ENCODE measurements around the gene ERMARD. TPM values are rescaled to one million over a fixed set of nuclear protein-coding genes. Genes with fewer than 3 reads are reported as not detected.

The ERMARD gene
- total RNA-seq, 1 experiment from 2014 or later = 13.6 TPM

DNA sequence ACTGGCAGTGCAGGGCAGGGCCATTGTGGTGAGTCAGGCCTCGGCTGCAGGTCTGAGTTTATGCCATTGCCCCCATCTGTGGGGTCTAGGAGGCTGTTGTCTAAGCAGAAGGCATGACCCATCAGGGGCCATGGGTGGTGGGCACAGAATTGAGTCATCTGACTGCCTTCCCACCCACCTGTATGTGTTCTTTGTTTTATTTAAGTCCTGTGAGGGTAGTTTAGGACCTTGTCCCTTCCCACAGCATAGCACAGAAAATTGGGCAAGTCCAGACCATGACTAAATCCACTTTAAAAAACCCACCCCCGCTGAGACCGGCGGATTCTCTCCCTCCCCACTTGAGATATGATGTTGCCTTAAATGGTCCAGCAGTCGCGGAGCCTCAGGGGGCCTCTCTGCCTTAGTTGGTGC is 40.3 kb downstream of the ERMARD start:
- peaks cover 20 to 23% of the 10 kb centered on the region in 2 experiments for H3K4me1 Mint-ChIP-seq
- H2BK20ac ChIP-seq (ENCODE audit: low read depth, low read length, poor library complexity, severe bottlenecking) = no peak overlapping the region
- H3K27me3 Mint-ChIP-seq (ENCODE audit: low read depth) = peaks cover 45% of the 10 kb centered on the region

More for the DNA sequence above, 40.3 kb downstream of the ERMARD start:
- H3K79me2 ChIP-seq (ENCODE audit: insufficient read depth, low read length) = no peaks in the 10 kb centered on the region
- no peak overlapping the region for H3K56ac ChIP-seq (ENCODE audit: insufficient read length, low read depth, low read length)
- H2BK120ac ChIP-seq (ENCODE audit: low read depth, low read length, poor library complexity, severe bottlenecking) = no peak overlapping the region
- no CpG with 5 or more reads among the region's 6 CpGs for whole genome bisulfite sequencing (ENCODE audit: extremely low coverage, insufficient read length, low lambda C conversion rate)
- no peak overlapping the region for H3K9ac ChIP-seq (ENCODE audit: extremely low read depth, insufficient read length, low read length)
- H4K8ac ChIP-seq (replicated peaks; ENCODE audit: insufficient read length, low read depth, low read length) = no peak overlapping the region
- Mint-ChIP-seq H3K4me3 (no peak overlapping the region), H3K9me3 (no peaks in the 10 kb centered on the region), H3K36me3 (ENCODE audit: insufficient read depth in 1 of 3, low read depth in 3 of 3) (no peaks in the 10 kb centered on the region), H3K27ac (no peak overlapping the region)
- no peak overlapping the region for H3T11ph ChIP-seq (ENCODE audit: low read length)
- peaks cover 4% of the 10 kb centered on the region for H3K23me2 ChIP-seq (ENCODE audit: insufficient read length, low read depth, low read length, poor library complexity, severe bottlenecking)
- H2BK15ac ChIP-seq (ENCODE audit: low read depth, low read length) = no peak overlapping the region
- H4K91ac ChIP-seq (ENCODE audit: insufficient read length, low read depth, low read length) = no peak overlapping the region
- no peak overlapping the region for H3K4ac ChIP-seq (ENCODE audit: low read depth, low read length)
- H2BK12ac ChIP-seq (ENCODE audit: insufficient read length, low read depth, low read length) = no peak overlapping the region
- peak; percentile 8 for DNase-seq
- no peaks in the 10 kb centered on the region for H3K9me3 ChIP-seq (ENCODE audit: control insufficient read depth, low read depth, low read length)
- H3K4me1 ChIP-seq (ENCODE audit: insufficient read depth, low read length) = no peaks in the 10 kb centered on the region
- no peak overlapping the region for H2BK5ac ChIP-seq (ENCODE audit: insufficient read length, low read length)
- H3K4me2 ChIP-seq (ENCODE audit: insufficient read depth, insufficient read length, low read length) = no peak overlapping the region
- H3K27ac ChIP-seq (ENCODE audit: insufficient read length, low read depth, low read length) = no peak overlapping the region
- H4K5ac ChIP-seq (ENCODE audit: insufficient read length, low read depth, low read length) = no peak overlapping the region
- no peaks in the 10 kb centered on the region for H3K79me1 ChIP-seq (ENCODE audit: insufficient read depth, low read depth, low read length, poor library complexity, severe bottlenecking)
- H3K18ac ChIP-seq (ENCODE audit: insufficient read length, low read depth, low read length) = no peak overlapping the region
- peaks cover 3% of the 10 kb centered on the region; the same call in 1 of the 2 replicates for H3K27me3 ChIP-seq (ENCODE audit: insufficient read depth, low read length)
- no peaks in the 10 kb centered on the region for H4K20me1 ChIP-seq (ENCODE audit: control insufficient read depth, insufficient read depth, insufficient read length)
- no peak overlapping the region for H3K23ac ChIP-seq (ENCODE audit: insufficient read length, low read depth, low read length)
- TF ChIP-seq, protein P1, sequence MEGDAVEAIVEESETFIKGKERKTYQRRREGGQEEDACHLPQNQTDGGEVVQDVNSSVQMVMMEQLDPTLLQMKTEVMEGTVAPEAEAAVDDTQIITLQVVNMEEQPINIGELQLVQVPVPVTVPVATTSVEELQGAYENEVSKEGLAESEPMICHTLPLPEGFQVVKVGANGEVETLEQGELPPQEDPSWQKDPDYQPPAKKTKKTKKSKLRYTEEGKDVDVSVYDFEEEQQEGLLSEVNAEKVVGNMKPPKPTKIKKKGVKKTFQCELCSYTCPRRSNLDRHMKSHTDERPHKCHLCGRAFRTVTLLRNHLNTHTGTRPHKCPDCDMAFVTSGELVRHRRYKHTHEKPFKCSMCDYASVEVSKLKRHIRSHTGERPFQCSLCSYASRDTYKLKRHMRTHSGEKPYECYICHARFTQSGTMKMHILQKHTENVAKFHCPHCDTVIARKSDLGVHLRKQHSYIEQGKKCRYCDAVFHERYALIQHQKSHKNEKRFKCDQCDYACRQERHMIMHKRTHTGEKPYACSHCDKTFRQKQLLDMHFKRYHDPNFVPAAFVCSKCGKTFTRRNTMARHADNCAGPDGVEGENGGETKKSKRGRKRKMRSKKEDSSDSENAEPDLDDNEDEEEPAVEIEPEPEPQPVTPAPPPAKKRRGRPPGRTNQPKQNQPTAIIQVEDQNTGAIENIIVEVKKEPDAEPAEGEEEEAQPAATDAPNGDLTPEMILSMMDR (conservative IDR thresholded peaks at IDR 0.05) = no peak
- no peak overlapping the region for H2AFZ ChIP-seq (ENCODE audit: low read length)
- H3K14ac ChIP-seq (ENCODE audit: insufficient read depth, low read length) = no peak overlapping the region
- H2AK5ac ChIP-seq (ENCODE audit: insufficient read length, low read length) = no peak overlapping the region
